ENCODE measurements around the gene BAIAP2L2. TPM values are rescaled to one million over a fixed set of nuclear protein-coding genes. Genes with fewer than 3 reads are reported as not detected.
A peak's percentile ranks its signal among the peaks of the same experiment; 100 is the strongest.

The BAIAP2L2 gene
- total and polyA plus RNA-seq, 4 donors: 0.33 to 0.46 (median 0.44) TPM; not detected in 1

GRCh38 chr22:38082986-38083710 is 27.3 kb downstream of the BAIAP2L2 start (continued):
- TF ChIP-seq TAF1 (conservative IDR thresholded peaks at IDR 0.05): no peak

GRCh38 chr22:38081941-38082828 is 28.3 kb downstream of the BAIAP2L2 start:
- WGBS: 23% methylated on average over 52 of the region's 52 CpGs
- DNase-seq (ENCODE audit: low spot score): no peak
- H3K4me1 ChIP-seq (ENCODE audit: control insufficient read depth in 4 of 4, insufficient read depth in 4 of 4, low read length in 3 of 4): peaks cover 4 to 17% (median 14%) of the 10 kb centered on the region in 4 donors
- H3K27ac ChIP-seq (ENCODE audit: low read depth in 1 of 2, low read length in 2 of 2): no peak overlapping the region
- H3K36me3 ChIP-seq (ENCODE audit: control insufficient read depth in 4 of 4, insufficient read depth in 3 of 4, low read depth in 1 of 4, low read length in 3 of 4): no peaks in the 10 kb centered on the region
- H3K9ac ChIP-seq (ENCODE audit: low read depth in 1 of 2, low read length in 2 of 2): no peak overlapping the region
- H3K9me3 ChIP-seq (ENCODE audit: control insufficient read depth in 4 of 4, low read length in 3 of 4): no peaks in the 10 kb centered on the region
- H3K27me3 ChIP-seq (ENCODE audit: control insufficient read depth in 4 of 4, insufficient read depth in 4 of 4, low read length in 3 of 4): no peaks in the 10 kb centered on the region
- TF ChIP-seq, protein P1, sequence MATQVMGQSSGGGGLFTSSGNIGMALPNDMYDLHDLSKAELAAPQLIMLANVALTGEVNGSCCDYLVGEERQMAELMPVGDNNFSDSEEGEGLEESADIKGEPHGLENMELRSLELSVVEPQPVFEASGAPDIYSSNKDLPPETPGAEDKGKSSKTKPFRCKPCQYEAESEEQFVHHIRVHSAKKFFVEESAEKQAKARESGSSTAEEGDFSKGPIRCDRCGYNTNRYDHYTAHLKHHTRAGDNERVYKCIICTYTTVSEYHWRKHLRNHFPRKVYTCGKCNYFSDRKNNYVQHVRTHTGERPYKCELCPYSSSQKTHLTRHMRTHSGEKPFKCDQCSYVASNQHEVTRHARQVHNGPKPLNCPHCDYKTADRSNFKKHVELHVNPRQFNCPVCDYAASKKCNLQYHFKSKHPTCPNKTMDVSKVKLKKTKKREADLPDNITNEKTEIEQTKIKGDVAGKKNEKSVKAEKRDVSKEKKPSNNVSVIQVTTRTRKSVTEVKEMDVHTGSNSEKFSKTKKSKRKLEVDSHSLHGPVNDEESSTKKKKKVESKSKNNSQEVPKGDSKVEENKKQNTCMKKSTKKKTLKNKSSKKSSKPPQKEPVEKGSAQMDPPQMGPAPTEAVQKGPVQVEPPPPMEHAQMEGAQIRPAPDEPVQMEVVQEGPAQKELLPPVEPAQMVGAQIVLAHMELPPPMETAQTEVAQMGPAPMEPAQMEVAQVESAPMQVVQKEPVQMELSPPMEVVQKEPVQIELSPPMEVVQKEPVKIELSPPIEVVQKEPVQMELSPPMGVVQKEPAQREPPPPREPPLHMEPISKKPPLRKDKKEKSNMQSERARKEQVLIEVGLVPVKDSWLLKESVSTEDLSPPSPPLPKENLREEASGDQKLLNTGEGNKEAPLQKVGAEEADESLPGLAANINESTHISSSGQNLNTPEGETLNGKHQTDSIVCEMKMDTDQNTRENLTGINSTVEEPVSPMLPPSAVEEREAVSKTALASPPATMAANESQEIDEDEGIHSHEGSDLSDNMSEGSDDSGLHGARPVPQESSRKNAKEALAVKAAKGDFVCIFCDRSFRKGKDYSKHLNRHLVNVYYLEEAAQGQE (IDR thresholded peaks at IDR 0.05): no peak
- TF ChIP-seq RXRA (IDR thresholded peaks at IDR 0.05) (no peak), HNF4A (conservative IDR thresholded peaks at IDR 0.05) (no peak), SP1 (IDR thresholded peaks at IDR 0.05) (no peak), MAX (IDR thresholded peaks at IDR 0.05) (no peak), ATF3 (IDR thresholded peaks at IDR 0.05) (no peak), EGR1 (IDR thresholded peaks at IDR 0.05; ENCODE audit: low read depth in 2 of 2) (no peak), CTCF (IDR thresholded peaks at IDR 0.05; ENCODE audit: low read depth, low read length, missing input control) (no peak)
- H3K4me3 ChIP-seq (ENCODE audit: low read depth in 1 of 3, low read length in 3 of 3): no peak overlapping the region

DNA sequence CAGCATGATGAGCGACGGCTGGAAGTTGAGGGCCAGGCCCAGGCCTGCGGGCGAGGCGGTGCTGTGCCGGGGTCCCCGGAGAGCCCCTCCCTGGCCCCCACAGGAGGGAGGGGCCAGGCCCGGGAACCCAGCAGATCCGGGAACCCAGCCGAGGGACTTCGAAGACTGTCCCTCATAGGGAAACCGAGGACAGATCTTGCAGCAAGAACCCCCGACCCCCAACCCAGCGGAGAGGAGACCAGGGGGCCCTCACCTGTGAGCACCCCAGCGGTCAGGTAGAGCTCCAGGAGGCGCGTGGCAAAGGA is 28.9 kb downstream of the BAIAP2L2 start:
- H3K27ac ChIP-seq (ENCODE audit: low read depth in 1 of 2, low read length in 2 of 2): no peak overlapping the region
- TF ChIP-seq SP1 (IDR thresholded peaks at IDR 0.05) (no peak), FOXA1 (IDR thresholded peaks at IDR 0.05) (no peak), ATF3 (IDR thresholded peaks at IDR 0.05) (no peak), JUND (IDR thresholded peaks at IDR 0.05) (no peak)
- peak overlapping the region in 1 of 3 donors; percentile 40 for H3K4me3 ChIP-seq (ENCODE audit: low read depth in 1 of 3, low read length in 3 of 3)
- H3K9ac ChIP-seq (ENCODE audit: low read depth in 1 of 2, low read length in 2 of 2): no peak overlapping the region
- H3K36me3 ChIP-seq (ENCODE audit: control insufficient read depth in 4 of 4, insufficient read depth in 3 of 4, low read depth in 1 of 4, low read length in 3 of 4): no peaks in the 10 kb centered on the region
- H3K27me3 ChIP-seq (ENCODE audit: control insufficient read depth in 4 of 4, insufficient read depth in 4 of 4, low read length in 3 of 4): no peaks in the 10 kb centered on the region
- H3K9me3 ChIP-seq (ENCODE audit: control insufficient read depth in 4 of 4, low read length in 3 of 4): no peaks in the 10 kb centered on the region
- peaks cover 4 to 17% (median 14%) of the 10 kb centered on the region in 4 donors for H3K4me1 ChIP-seq (ENCODE audit: control insufficient read depth in 4 of 4, insufficient read depth in 4 of 4, low read length in 3 of 4)
- 12% methylated on average over 17 of the region's 17 CpGs for WGBS
- DNase-seq (ENCODE audit: low spot score): no peak
